CD4-positive, alpha-beta T cell treated with Interleukin-12 subunit alpha and Interleukin-12 subunit beta, for 1 hour (primary cell): ENCODE measurements around the gene ATP2C2.
"Not testable (repeated sequence)": the region's sequence is repeated elsewhere in the genome, so short reads cannot be mapped to it uniquely, and the experiment has no call there.

Experiments used
- DNase-seq: peaks from one replicate; pipeline ENCODE4 v3.0.0-alpha.2; 2020

ATP2C2 gene

DNA sequence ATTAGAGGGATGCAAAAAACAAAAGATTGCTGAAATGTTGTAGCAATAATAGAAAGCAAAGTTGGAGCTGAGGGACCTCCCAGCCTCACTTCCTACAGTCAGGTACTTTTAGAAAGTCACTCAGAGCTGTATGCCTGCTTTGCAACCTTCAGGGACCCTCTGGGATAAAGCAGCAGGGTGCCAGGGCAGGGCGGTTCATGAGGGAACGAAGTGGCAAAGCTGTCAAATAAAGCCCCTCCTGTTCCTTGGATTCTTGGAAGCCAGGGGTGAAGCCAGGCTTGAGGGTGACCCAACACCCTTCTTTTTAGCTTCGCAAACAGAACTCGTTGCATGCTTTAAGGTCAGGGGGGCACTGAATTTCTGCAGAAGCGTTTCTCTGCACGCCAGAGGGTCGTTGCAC is 767 bp downstream of the ATP2C2 start:
- DNase-seq: no peak

DNA sequence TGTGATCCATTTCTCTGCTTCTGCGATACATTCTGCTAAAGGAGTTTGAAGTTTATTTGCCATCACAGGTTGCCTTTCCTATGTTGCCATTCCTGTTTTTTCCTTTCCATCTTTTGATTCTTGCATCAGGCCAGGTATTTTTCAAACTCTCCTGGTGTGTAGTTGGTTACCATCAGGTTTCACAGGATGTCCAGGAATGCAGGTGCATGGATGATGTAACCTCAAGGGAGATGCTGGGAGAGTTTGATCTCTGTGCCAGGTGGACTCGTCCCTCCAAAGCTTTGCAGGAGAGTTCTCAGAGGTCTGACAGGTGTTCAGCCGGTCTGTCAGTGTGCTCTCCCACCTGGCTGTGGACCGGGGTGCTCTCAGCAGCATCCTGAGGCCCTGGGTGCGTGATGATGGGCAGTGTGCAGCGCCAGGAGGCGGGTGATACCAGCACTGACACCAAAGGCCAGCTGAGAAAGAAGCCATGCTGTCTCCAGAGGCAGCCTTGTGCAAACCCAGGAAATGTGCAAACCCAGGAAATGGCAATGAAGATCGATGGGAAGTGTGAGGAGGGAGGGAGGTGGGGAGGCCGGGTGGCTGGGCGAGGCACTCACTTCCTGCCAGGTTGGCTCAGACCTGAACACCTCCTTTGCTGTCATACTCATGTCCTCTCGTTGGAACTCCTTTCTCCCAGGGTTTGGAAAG is 1.7 kb downstream of the ATP2C2 start:
- no peak for DNase-seq

GRCh38 chr16:84370723-84371552 is 2.6 kb downstream of the ATP2C2 start:
- no peak for DNase-seq

DNA sequence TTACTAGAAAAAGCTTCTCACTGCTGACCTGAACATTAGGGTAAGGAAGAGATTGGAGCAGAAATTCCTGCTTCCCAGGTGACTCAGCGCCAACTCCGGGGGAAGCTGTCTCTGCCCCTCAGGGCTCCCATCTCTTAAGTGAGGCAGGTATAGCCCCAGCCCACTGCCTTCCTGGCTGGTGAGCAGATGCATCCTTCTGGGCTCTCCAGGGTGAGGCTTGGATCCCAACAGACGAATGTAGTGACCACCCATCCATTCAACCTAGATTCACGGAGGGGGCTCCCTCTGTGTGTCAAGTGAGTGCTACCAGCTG is 3.2 kb downstream of the ATP2C2 start:
- no peak for DNase-seq

DNA sequence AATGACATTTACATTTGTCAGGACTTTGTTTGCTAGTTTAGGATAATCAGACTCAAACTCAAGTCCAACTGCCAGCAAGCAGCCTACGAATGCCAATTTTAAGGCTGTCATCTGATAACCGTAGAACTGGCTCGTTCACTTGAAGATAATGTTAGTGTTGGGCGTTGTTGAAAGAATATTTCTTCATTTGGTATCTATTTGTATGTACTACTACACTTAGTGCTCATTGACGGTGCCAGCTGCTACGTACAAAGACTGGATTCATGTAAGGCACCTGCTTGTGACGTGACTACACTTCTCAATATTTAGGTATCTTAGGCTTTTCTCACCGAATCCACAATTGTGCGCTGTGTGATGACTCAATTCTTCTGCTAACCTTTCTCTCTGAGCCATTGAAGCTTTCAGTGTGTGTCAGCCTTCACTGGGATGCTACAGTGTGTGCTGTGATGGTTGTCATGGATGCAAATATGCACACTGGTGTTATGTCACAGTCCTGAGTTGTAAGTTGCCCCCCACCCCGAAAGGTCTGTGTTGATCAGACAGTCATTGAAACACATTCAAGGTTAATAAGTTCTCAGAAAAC is 5.7 kb downstream of the ATP2C2 start:
- no peak for DNase-seq

DNA sequence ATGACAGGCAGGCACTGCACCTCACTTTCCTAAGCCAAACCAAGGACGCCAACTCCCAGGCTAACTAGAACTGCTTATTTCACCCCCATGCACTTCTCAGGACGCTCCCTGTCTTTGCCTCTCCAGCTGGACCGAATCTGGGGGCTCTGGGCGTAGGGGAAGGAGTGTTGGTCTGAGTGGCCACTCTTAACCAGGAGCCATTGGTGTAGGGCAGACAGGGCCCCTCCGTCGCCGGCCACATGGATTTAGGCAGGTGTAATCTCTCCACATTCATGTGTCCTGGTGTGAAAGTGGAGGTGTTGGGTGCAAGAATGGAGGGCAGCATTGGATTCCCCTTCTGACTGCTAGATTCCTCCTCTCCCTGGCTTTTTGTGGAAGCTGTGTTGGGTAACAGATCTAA is 9.8 kb downstream of the ATP2C2 start:
- DNase-seq: no peak

GRCh38 chr16:84378567-84378966 is 10.2 kb downstream of the ATP2C2 start:
- no peak for DNase-seq

DNA sequence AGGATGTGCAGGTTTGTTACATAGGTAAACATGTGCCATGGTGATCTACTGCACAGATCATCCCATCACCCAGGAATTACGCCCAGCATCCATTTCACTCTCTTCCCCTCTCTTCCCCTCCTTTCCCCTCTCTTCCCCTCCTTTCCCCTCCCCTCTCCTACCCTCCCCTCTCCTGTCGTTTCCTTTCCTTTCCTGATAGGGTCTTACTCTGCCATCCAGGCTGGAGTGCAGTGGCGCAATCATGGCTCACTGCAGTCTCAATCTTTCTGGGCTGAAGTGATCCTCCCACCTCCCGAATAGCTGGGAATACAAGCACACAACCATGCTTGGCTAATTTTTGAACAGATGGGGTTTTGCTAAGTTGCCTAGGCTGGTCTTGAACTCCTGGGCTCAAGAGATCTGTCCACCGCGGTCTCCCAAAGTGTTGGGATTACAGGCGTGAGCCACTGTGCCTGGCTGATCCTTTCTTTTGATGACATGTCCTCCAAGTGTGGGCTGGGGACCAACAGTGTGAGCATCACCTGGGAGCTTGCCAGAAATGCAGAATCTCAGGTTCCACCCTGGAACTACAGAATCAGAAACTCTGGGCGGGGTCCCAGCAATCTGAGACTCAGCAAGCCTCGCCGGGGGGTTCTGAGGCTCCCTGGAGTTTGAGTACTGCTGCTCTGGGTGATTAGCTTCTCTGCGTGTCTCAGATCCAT is 10.8 kb downstream of the ATP2C2 start:
- no peak for DNase-seq

- DNase-seq: no peak
These were observed 11.5 kb downstream of the ATP2C2 start for GRCh38 chr16:84379709-84380362.

DNA sequence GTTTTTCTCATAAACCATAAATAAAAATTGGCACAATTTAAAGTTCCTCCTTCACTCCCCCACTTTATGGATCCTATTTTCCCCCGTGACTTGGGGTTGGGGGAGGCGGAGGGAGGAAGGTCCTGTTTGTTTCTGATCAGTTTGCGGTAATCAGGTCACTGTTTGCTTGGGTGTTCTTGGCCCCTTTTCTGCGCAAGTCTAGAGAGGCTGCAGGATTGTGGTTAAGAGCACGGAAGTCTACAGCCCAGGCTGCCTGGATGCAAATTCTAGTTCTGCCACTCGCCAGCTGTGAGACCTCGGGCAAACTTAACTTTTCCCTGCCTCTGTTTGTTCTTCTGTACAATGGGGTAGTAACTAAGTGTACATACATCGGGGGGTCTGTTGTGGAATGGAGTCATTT is 12.1 kb downstream of the ATP2C2 start:
- DNase-seq: no peak

GRCh38 chr16:84382396-84382795 is 14.1 kb downstream of the ATP2C2 start:
- DNase-seq: no peak

GRCh38 chr16:84383106-84383505 is 14.8 kb downstream of the ATP2C2 start:
- DNase-seq: no peak

GRCh38 chr16:84386047-84386446 is 17.7 kb downstream of the ATP2C2 start:
- DNase-seq: no peak

GRCh38 chr16:84387021-84387420 is 18.7 kb downstream of the ATP2C2 start:
- DNase-seq: no peak

GRCh38 chr16:84390131-84390785 is 21.9 kb downstream of the ATP2C2 start:
- DNase-seq: no peak

DNA sequence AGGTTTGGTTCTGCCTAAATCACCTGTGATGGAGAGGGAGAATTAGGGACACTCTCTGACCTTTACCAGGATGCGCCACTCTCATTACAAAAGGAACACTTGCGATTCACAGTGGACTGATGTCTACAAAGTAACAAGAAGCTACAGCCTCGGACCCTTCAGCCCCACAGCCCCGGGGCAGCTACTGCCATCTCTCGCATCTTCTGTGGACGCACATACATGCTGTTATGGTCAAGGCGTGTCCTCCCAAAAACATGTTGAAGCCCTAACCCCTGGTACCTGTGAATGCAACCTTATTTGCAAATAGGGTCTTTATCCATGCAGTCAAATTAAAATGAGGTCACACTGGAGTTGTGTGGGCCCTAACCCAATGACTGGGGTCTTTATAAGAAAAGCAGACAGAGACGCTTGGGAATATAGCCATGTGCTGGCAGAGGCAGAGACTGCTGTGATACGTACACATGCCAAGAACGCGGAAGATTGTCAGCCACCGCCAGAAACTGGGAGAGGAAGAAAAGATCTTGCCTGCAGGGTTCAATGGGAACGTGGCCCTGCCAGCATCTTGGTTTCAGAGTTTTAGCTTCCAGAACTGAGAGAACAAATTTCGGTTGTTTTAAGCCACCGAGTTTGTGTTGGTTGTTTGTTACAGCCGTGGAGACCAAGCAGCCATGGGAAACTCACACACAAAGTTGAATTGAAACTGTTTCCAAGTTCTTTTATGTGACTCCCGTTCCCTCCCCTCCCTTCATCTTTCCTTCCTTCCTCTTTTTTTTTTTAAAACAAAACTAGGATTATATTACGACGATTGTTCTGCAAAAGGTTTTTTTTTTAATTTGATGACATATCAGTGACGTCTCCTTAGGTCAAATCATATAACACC is 23.1 kb downstream of the ATP2C2 start:
- no peak for DNase-seq

DNA sequence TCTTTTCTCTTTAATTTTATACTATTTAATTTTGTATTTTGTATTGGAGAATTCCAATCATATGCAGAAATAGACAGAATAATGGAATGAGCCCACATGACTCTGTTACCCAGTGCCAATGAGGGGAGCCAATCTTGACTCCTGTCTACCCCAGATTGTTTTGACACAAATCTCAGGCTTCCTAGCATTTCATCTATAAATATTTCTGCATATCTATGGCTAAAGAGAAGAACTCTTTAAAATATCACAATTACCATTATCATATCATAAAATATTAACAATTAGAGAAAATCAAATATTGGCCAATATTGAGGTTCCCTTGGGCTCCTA is 23.7 kb downstream of the ATP2C2 start:
- DNase-seq: no peak

DNA sequence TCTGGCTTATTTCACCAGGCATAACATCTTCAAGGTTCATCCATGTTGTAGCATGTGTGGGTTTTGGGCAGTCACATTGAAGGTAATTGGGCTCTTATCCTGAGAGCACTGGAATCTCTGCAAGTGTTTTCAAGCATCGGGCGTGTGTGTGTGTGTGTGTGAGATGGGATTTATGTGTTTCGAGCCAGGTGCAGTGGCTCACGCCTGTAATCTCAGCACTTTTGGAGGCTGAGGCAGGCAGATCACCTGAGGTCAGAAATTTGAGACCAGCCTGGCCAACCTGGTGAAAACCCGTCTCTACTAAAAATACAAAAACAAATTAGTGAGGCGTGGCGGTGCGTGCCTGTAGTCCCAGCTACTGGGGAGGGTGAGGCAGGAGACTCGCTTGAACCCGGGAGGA is 27.7 kb downstream of the ATP2C2 start:
- DNase-seq: not testable (repeated sequence)

GRCh38 chr16:84396537-84397008 is 28.2 kb downstream of the ATP2C2 start:
- no peak for DNase-seq

- no peak for DNase-seq
These were observed 28.8 kb downstream of the ATP2C2 start for GRCh38 chr16:84397090-84397489.

DNA sequence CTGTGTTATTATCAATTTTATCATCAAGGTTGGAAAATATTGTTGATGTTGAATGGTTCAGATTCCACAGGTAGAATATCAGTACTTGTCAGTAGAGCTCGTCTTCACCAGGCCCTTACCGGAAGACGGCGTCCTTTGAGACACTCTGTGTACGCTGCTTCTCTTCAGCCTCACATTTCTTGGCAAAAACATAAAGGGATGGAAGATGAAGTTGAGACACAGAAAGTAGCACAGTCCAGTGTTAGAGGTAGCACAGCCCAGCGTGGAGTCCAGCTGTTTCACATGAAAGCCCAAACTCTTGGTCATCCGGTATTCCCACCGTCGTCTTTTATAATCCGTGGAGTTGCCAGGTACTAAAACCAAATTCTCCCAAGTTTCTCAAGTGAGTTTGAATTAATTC is 30.4 kb downstream of the ATP2C2 start:
- no peak for DNase-seq

- not testable (repeated sequence) for DNase-seq
These were observed 31.6 kb downstream of the ATP2C2 start for GRCh38 chr16:84399912-84400311.
